Measurements from ENCODE around the gene ZDHHC5.

Gene ZDHHC5

GRCh38 chr11:57630171-57630570 lies 37.7 kb upstream of the ZDHHC5 start:
- no peak for TF ChIP-seq CTCF (conservative IDR thresholded peaks at IDR 0.05)
- H3K27ac ChIP-seq, result no peak overlapping the region

- TF ChIP-seq CTCF (conservative IDR thresholded peaks at IDR 0.05), result no peak
- H3K27ac ChIP-seq, result no peak overlapping the region
Measured at GRCh38 chr11:57632116-57632515, 35.8 kb upstream of the ZDHHC5 start.

- TF ChIP-seq CTCF (conservative IDR thresholded peaks at IDR 0.05), result no peak
- H3K27ac ChIP-seq, result no peak overlapping the region
Measured at GRCh38 chr11:57633394-57634070, 34.4 kb upstream of the ZDHHC5 start.

- TF ChIP-seq CTCF (conservative IDR thresholded peaks at IDR 0.05), result no peak
- H3K27ac ChIP-seq, result no peak overlapping the region
Measured at GRCh38 chr11:57634311-57634710, 33.6 kb upstream of the ZDHHC5 start.

DNA sequence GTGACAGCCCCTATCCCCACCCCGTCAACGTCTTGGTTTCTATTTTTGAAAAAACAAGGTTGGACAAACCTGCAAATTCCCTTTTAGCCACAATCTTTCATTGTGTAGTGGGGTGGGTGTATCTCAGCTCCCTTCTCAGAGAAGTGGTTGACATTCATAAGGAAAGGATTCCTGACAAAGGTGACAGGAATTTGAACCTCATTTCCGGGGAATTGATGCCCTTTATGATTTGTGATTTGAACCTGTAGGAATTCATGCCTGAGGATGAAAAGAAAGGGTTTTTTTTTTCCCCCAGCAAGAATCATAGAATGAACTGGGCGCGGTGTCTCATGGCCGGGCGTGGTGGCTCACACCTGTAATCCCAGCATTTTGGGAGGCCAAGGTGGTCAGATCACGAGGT lies 32.7 kb upstream of the ZDHHC5 start:
- TF ChIP-seq CTCF (conservative IDR thresholded peaks at IDR 0.05), result no peak
- H3K27ac ChIP-seq, result no peak overlapping the region

DNA sequence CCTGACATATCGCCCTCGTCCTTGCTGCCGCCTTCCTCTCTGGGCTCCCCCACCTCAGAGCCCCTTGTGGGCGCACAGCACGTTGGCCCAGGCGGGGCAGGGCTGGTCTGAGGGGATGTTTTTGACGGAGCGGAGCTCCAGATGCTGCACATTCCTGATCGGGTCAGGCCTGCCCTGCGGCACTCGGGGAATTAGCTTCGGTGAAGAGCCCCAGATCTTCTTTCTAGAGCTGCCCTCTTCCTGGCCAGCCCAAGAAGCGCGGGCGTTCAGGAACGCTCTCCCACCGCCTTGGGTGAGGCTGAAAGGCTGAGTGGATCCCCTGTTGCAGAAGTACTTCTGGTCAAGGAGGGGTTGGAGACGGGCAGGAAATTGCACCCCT lies 30.3 kb upstream of the ZDHHC5 start:
- TF ChIP-seq CTCF (conservative IDR thresholded peaks at IDR 0.05), result no peak
- H3K27ac ChIP-seq, result no peak overlapping the region; the same call in 1 of the 2 replicates

GRCh38 chr11:57638005-57638781 lies 29.7 kb upstream of the ZDHHC5 start:
- no peak for TF ChIP-seq CTCF (conservative IDR thresholded peaks at IDR 0.05)
- peak overlapping the region; percentile 55; the same call in 1 of the 2 replicates for H3K27ac ChIP-seq
